Gastroesophageal sphincter (tissue), 3 donors: ENCODE results near the gene ATP2A1.

Experiments
- CTCF ChIP-seq, 4 experiments: fragments of 200-600 bp in 2 of 4; fragments of 450-650 bp in 2 of 4; sonication (generic) in 1 of 4; IDR thresholded peaks; one replicate each; pipeline ENCODE4 v1.5.1; 2017 to 2019; ENCODE audit warnings: antibody characterized with exemption in 4 of 4, mild to moderate bottlenecking in 2 of 4, moderate library complexity in 2 of 4
- POLR2A ChIP-seq, 2 donors: fragments of 450-650 bp; IDR thresholded peaks; one replicate each; pipeline ENCODE4 v1.6.1; 2017; ENCODE audit warnings: antibody characterized with exemption in 2 of 2, mild to moderate bottlenecking in 2 of 2, moderate library complexity in 1 of 2

GRCh38 chr16:28844226-28844885 is 33.9 kb upstream of the ATP2A1 start:
- no peak for TF ChIP-seq CTCF (IDR thresholded peaks at IDR 0.05)
- TF ChIP-seq POLR2A (IDR thresholded peaks at IDR 0.05) = no peak
